ENCODE data around the gene ACP7.

DNA sequence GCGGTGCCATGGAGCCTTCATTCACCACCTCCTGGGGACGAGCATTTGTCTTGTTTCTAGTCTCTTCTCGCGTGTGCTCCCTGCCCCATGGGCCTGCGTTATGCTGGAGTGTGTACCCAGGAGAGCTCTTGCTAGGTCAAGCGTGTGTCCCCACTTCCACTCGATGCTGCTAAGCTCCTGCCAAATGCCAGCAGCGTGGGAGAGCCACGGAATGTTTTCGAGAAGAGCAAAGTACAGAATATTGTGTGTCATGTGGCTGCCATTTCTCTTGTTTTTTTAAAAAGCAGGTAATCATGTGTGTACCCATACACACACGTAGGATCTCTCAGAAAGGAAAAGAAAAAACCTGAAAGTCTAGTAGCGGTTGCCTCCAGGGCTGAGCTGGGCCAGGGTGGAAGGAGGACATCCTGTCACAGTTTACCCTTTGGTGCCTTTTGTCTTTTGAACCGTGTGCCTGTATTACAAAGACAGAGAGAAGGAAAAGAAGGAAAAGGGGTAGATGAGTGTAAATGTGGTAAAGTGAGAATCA, 70.0 kb downstream of the ACP7 start:
- TF ChIP-seq, protein P1, sequence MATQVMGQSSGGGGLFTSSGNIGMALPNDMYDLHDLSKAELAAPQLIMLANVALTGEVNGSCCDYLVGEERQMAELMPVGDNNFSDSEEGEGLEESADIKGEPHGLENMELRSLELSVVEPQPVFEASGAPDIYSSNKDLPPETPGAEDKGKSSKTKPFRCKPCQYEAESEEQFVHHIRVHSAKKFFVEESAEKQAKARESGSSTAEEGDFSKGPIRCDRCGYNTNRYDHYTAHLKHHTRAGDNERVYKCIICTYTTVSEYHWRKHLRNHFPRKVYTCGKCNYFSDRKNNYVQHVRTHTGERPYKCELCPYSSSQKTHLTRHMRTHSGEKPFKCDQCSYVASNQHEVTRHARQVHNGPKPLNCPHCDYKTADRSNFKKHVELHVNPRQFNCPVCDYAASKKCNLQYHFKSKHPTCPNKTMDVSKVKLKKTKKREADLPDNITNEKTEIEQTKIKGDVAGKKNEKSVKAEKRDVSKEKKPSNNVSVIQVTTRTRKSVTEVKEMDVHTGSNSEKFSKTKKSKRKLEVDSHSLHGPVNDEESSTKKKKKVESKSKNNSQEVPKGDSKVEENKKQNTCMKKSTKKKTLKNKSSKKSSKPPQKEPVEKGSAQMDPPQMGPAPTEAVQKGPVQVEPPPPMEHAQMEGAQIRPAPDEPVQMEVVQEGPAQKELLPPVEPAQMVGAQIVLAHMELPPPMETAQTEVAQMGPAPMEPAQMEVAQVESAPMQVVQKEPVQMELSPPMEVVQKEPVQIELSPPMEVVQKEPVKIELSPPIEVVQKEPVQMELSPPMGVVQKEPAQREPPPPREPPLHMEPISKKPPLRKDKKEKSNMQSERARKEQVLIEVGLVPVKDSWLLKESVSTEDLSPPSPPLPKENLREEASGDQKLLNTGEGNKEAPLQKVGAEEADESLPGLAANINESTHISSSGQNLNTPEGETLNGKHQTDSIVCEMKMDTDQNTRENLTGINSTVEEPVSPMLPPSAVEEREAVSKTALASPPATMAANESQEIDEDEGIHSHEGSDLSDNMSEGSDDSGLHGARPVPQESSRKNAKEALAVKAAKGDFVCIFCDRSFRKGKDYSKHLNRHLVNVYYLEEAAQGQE (IDR thresholded peaks at IDR 0.05; ENCODE audit: insufficient read depth in 1 of 2, low read depth in 2 of 2, low read length in 2 of 2) = no peak
- TF ChIP-seq POLR2AphosphoS5 (IDR thresholded peaks at IDR 0.05; ENCODE audit: low read depth, low read length) = no peak
- no peak for TF ChIP-seq FOXP2 (optimal IDR thresholded peaks at IDR 0.05; ENCODE audit: borderline replicate concordance, extremely low read depth, extremely low read length, insufficient read depth)

All from PFSK-1 (cell line).